Activated CD8-positive, alpha-beta T cell treated with anti-CD3 and anti-CD28 coated beads for 36 hours (primary cell): ENCODE results near the gene SLC43A2. TPM values are rescaled to one million over a fixed set of nuclear protein-coding genes. Genes with fewer than 3 reads are reported as not detected.
"Not testable (repeated sequence)": the region's sequence is repeated elsewhere in the genome, so short reads cannot be mapped to it uniquely, and the experiment has no call there.

Experiments used
- ATAC-seq: fragments of 200-7000 bp; cut with Tn5 transposase; one replicate; pipeline ENCODE4 v1.10.0; 2021; ENCODE audit warnings: mild to moderate bottlenecking, moderate library complexity
- CTCF ChIA-PET: fragments of 350-600 bp; sonication (Branson Sonifier 250); formaldehyde crosslinking; loops from one replicate; lab custom pipeline; 2021; ENCODE audit warnings: antibody characterized with exemption; lab: Charles Lee
- POLR2A ChIA-PET: fragments of 350-600 bp; sonication (Branson Sonifier 250); formaldehyde crosslinking; loops from one replicate; lab custom pipeline; 2021; ENCODE audit warnings: antibody characterized with exemption; lab: Charles Lee
- DNase-seq: peaks from one replicate; pipeline ENCODE4 v3.0.0-alpha.2; 2020
- H3K27ac Mint-ChIP-seq: one replicate; pipeline ENCODE4 v1.8.0; 2021; ENCODE audit warnings: mild to moderate bottlenecking, mixed read lengths
- H3K27me3 Mint-ChIP-seq: one replicate; pipeline ENCODE4 v1.8.0; 2021; ENCODE audit warnings: mixed read lengths
- H3K36me3 Mint-ChIP-seq: one replicate; pipeline ENCODE4 v1.8.0; 2021; ENCODE audit warnings: low read depth, mixed read lengths
- H3K4me1 Mint-ChIP-seq: one replicate; pipeline ENCODE4 v1.8.0; 2021; ENCODE audit warnings: low read depth, mixed read lengths
- H3K4me3 Mint-ChIP-seq: one replicate; pipeline ENCODE4 v1.8.0; 2021; ENCODE audit warnings: mild to moderate bottlenecking, moderate library complexity, mixed read lengths
- H3K9me3 Mint-ChIP-seq: one replicate; pipeline ENCODE4 v1.8.0; 2021; ENCODE audit warnings: mixed read lengths
- intact Hi-C: fragments of 100-400 bp; cut with micrococcal nuclease; formaldehyde crosslinking; loops from one replicate; pipeline ENCODE4 v1.10.0; 2022
- total RNA-seq, 2 experiments: library from RNA; stranded (reverse); gene quantifications; one replicate each; pipeline ENCODE4 v1.2.3, GENCODE V29; 2021
- TF ChIP-seq, protein P1 (sequence below): fragments of 200-600 bp; IDR thresholded peaks from one replicate; pipeline ENCODE4 v1.8.0; 2022; ENCODE audit warnings: antibody characterized with exemption, mild to moderate bottlenecking

Gene SLC43A2
- total RNA-seq, 2 experiments from 2014 or later, result 5.6 to 5.7 TPM

DNA sequence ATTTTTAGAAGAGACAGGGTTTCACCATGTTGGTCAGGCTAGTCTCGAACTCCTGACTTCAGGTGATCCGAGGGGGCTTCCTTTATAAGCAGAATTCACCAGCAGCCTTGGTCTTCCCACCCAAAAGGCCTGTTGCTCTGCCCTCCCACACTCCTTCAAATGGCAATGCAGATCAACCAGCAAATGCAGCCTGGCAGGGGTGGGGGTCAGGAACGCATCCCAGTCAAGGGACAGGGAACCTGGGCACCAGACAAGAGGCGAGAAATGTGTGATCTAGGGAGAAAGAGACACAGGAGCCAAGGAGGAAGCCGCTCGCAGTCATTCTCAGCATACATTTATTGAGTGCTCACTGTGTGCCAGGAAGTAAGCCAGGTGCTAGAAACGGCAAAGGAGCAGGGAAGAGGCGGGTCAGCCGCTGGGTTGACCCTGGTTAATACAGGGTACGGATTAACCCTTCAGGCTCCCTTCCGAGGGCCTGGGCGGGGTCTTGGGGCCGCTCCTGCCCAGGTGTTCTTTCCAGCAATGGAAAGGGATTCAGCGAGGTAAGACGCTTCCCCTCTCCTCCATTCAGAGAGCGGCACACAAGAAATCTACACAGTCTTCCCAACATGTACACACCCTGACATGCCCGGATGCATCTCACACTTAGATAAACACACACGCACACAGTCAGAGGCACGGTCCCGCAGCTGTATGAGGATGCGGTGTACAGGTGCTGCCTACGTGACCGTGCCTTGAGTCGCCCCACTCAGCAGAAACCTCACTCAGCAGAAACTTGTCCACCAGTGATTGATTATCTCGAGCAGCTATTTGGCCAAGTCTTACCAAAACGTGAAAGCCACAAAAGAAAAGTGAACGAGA, 59.5 kb downstream of the SLC43A2 start:
- no peaks in the 10 kb centered on the region for H3K27me3 Mint-ChIP-seq
- TF ChIP-seq, protein P1, sequence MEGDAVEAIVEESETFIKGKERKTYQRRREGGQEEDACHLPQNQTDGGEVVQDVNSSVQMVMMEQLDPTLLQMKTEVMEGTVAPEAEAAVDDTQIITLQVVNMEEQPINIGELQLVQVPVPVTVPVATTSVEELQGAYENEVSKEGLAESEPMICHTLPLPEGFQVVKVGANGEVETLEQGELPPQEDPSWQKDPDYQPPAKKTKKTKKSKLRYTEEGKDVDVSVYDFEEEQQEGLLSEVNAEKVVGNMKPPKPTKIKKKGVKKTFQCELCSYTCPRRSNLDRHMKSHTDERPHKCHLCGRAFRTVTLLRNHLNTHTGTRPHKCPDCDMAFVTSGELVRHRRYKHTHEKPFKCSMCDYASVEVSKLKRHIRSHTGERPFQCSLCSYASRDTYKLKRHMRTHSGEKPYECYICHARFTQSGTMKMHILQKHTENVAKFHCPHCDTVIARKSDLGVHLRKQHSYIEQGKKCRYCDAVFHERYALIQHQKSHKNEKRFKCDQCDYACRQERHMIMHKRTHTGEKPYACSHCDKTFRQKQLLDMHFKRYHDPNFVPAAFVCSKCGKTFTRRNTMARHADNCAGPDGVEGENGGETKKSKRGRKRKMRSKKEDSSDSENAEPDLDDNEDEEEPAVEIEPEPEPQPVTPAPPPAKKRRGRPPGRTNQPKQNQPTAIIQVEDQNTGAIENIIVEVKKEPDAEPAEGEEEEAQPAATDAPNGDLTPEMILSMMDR, result no peak
- H3K4me1 Mint-ChIP-seq, result peaks cover 17% of the 10 kb centered on the region
- intact Hi-C loops, result no loop called here
- no peak for ATAC-seq
- no peaks in the 10 kb centered on the region for H3K36me3 Mint-ChIP-seq
- CTCF ChIA-PET, result interaction anchor here (11.8 kb wide), 1 partner anchor 62 kb away, joined by 243 read pairs; the partner anchor contains the start of gene SLC43A2
- no peaks in the 10 kb centered on the region for H3K9me3 Mint-ChIP-seq
- no peak overlapping the region for H3K27ac Mint-ChIP-seq
- DNase-seq, result no peak
- no peak overlapping the region for H3K4me3 Mint-ChIP-seq
- POLR2A ChIA-PET, result interaction anchor here (0.7 kb wide), 1 partner anchor 292 kb away, joined by 5 read pairs; no protein-coding TSS in a partner anchor

DNA sequence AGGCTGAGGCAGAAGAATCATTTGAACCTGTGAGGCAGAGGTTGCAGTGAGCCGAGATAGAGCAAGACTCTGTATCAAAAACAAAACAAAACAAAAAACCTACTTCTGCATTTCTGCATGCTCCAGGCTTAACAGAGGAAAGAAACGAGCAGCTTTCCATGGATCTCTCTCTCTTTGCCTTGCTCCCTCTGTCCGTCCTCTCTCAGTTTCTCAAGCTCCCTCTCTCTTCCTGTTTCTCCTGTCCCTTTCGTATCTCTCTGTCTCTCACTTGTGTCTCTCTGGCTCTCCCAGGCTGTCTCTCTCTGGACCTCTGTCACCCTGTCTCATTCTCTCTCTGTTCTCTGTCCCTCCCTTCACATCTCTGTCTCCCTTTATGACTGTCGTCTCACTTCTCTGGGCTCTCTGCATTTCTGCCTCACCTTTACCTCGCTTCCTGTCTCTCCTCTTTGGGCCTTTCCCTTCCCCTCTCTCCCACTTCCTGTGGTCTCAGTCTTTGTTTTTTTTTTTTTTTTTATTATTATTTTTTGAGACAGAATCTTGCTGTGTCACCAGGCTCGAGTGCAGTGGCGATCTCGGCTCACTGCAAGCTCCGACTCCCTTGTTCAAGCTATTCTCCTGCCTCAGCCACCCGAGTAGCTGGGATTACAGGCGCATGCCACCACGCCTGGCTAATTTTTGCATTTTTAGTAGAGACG, 62.0 kb downstream of the SLC43A2 start:
- H3K4me3 Mint-ChIP-seq, result peak overlapping the region; percentile 50
- ChIA-PET CTCF (interaction anchor here (2.1 kb wide), 1 partner anchor 63 kb away, joined by 13 read pairs; no protein-coding TSS in a partner anchor), POLR2A (interaction anchor here (1.0 kb wide), 1 partner anchor 27 kb away, joined by 3 read pairs; no protein-coding TSS in a partner anchor)
- intact Hi-C loops, result no loop called here
- H3K27ac Mint-ChIP-seq, result peak overlapping the region; percentile 87
- DNase-seq (peak; percentile 62), ATAC-seq (peak; percentile 75)
- no peaks in the 10 kb centered on the region for H3K36me3 Mint-ChIP-seq
- no peaks in the 10 kb centered on the region for H3K9me3 Mint-ChIP-seq
- H3K27me3 Mint-ChIP-seq, result no peaks in the 10 kb centered on the region
- peaks cover 18% of the 10 kb centered on the region for H3K4me1 Mint-ChIP-seq
- TF ChIP-seq, protein P1, result no peak

DNA sequence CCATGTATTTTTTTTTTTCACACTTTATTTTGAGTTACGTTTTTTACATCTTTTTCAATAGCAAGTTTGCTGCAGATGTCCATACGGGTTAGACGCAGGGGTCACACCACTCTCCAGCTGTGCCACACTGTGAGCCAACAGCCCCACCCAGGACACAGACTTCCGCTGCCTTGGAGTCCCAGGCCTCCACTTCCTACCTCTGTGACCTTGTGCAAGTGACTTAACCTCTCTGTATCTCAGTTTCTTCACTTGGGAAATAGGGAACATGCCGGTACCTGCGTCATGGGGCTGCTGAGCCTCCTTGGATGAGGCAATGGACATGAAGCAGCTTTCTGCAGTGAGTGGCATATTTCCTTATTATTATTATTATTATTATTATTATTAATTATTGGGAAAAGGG, 62.8 kb downstream of the SLC43A2 start:
- Mint-ChIP-seq H3K36me3 (no peaks in the 10 kb centered on the region), H3K9me3 (no peaks in the 10 kb centered on the region), H3K4me1 (peaks cover 26% of the 10 kb centered on the region), H3K27me3 (no peaks in the 10 kb centered on the region), H3K4me3 (no peak overlapping the region), H3K27ac (no peak overlapping the region)
- ATAC-seq (no peak), DNase-seq (no peak)
- POLR2A ChIA-PET, result interaction anchor here (1.0 kb wide), 1 partner anchor 28 kb away, joined by 3 read pairs; no protein-coding TSS in a partner anchor
- TF ChIP-seq, protein P1, result no peak
- CTCF ChIA-PET, result interaction anchor here (2.1 kb wide), 1 partner anchor 64 kb away, joined by 13 read pairs; no protein-coding TSS in a partner anchor
- intact Hi-C loops, result no loop called here

DNA sequence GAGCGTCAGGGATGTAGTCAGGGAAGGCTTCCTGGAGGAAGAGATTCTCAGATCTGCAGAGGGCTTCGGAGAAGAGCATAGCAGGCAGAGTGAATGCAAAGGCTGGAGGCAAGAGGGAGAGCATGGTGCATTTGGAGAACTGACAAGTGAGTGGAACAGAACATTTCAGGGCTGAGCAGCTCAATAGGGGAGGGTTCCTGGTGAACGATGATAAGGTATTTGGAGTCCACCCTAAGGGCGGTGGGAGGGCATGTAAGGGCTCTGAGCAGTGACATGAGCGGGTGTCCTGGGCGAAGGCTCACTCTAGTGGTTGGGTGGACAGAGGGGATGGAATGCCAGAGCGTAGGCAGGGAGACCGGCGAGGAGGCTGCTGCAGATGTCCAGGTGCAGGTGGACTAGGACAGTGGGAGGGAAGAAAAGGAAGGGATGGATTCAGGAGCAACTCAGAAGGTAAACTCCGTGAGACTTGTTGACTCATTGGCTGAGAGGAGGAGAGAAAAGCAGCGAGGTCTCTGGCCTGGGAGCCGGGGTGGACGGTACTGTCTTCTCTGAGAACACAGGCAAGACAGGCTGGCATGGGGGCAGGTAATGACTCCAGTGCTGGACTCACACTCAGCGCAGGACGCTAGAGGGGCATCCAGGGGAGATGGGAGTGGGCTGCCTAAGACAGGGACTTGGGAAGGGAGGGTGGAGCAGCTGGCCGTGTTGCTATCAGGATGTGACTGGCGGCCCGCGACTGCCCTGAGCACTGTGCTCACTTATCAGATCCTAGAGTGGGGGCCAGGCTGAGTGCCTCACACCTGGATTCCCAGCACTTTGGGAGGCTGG, 64.6 kb downstream of the SLC43A2 start:
- intact Hi-C loops, result no loop called here
- DNase-seq (no peak), ATAC-seq (no peak)
- H3K4me3 Mint-ChIP-seq, result peak overlapping the region; percentile 57
- H3K9me3 Mint-ChIP-seq, result no peaks in the 10 kb centered on the region
- TF ChIP-seq, protein P1, result no peak
- H3K27me3 Mint-ChIP-seq, result no peaks in the 10 kb centered on the region
- peaks cover 34% of the 10 kb centered on the region for H3K4me1 Mint-ChIP-seq
- ChIA-PET POLR2A (interaction anchor here (0.6 kb wide), 2 partner anchors 74 to 140 kb away, joined by 3 read pairs; no protein-coding TSS in a partner anchor), CTCF (interaction anchor here (1.3 kb wide), 1 partner anchor 66 kb away, joined by 4 read pairs; no protein-coding TSS in a partner anchor)
- H3K36me3 Mint-ChIP-seq, result no peaks in the 10 kb centered on the region
- peak overlapping the region; percentile 19 for H3K27ac Mint-ChIP-seq

DNA sequence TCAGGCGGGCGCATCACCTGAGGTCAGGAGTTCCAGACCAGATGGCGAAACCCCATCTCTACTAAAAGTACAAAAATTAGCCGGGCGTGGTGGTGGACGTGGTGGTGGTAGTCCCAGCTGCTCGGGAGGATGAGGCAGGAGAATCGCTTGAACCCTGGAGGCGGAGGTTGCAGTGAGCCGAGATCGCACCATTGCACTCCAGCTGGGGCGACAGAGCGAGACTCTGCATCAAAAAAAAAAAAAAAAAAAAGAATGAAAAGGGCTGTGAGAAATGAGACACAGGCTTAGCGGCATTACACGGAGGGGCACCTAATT, 65.2 kb downstream of the SLC43A2 start:
- peak overlapping the region; percentile 19 for H3K27ac Mint-ChIP-seq
- ATAC-seq, result not testable (repeated sequence)

More for the DNA sequence above, 65.2 kb downstream of the SLC43A2 start:
- DNase-seq, H3K36me3 Mint-ChIP-seq, H3K27me3 Mint-ChIP-seq, intact Hi-C loops, H3K9me3 Mint-ChIP-seq, POLR2A ChIA-PET: not testable (repeated sequence)
- peak overlapping the region; percentile 57 for H3K4me3 Mint-ChIP-seq
- H3K4me1 Mint-ChIP-seq, result peaks cover 34% of the 10 kb centered on the region
- CTCF ChIA-PET, result interaction anchor here (1.3 to 1.5 kb wide), 2 partner anchors 11 to 67 kb away, joined by 4 to 7 read pairs; no protein-coding TSS in a partner anchor
